GM10248 (cell line): Measurements from ENCODE around the gene CSNK1D.
"Not testable (repeated sequence)": the region's sequence is repeated elsewhere in the genome, so short reads cannot be mapped to it uniquely, and the experiment has no call there.

Experiments
- CTCF ChIA-PET: fragments of 300-600 bp; sonication (Branson Sonifier 250); formaldehyde crosslinking; extraction: SDS; loops from one replicate; lab custom pipeline; 2021; ENCODE audit warnings: antibody characterized with exemption; lab: Yijun Ruan, JAX
- POLR2A ChIA-PET: fragments of 350-650 bp; sonication (Branson Sonifier 250); formaldehyde crosslinking; extraction: SDS; loops from one replicate; lab custom pipeline; 2020; ENCODE audit warnings: antibody characterized with exemption; lab: Yijun Ruan, JAX
- DNase-seq: peaks from one replicate; pipeline ENCODE4 v3.0.0; 2012; ENCODE audit errors: extremely low spot score
- TF ChIP-seq, protein P1 (sequence below): IDR thresholded peaks from 2 replicates; pipeline ENCODE4 v1.5.1; 2012; ENCODE audit warnings: mild to moderate bottlenecking, low read depth; ENCODE audit errors: extremely low read depth, missing control alignments, control extremely low read depth

CSNK1D gene

GRCh38 chr17:82195675-82196672 is 77.5 kb downstream of the CSNK1D start:
- DNase-seq: no peak
- TF ChIP-seq, protein P1, sequence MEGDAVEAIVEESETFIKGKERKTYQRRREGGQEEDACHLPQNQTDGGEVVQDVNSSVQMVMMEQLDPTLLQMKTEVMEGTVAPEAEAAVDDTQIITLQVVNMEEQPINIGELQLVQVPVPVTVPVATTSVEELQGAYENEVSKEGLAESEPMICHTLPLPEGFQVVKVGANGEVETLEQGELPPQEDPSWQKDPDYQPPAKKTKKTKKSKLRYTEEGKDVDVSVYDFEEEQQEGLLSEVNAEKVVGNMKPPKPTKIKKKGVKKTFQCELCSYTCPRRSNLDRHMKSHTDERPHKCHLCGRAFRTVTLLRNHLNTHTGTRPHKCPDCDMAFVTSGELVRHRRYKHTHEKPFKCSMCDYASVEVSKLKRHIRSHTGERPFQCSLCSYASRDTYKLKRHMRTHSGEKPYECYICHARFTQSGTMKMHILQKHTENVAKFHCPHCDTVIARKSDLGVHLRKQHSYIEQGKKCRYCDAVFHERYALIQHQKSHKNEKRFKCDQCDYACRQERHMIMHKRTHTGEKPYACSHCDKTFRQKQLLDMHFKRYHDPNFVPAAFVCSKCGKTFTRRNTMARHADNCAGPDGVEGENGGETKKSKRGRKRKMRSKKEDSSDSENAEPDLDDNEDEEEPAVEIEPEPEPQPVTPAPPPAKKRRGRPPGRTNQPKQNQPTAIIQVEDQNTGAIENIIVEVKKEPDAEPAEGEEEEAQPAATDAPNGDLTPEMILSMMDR: no peak
- ChIA-PET CTCF (interaction anchor here (0.9 to 2.2 kb wide), 2 partner anchors 10 to 20 kb away, joined by 3 to 10 read pairs; no protein-coding TSS in a partner anchor), POLR2A (no interaction called here)

GRCh38 chr17:82194765-82195164 is 78.7 kb downstream of the CSNK1D start:
- CTCF ChIA-PET: interaction anchor here (1.0 to 2.2 kb wide), 3 partner anchors 11 to 157 kb away, joined by 3 to 10 read pairs (median 3); partner anchors contain the start of gene DCXR
- TF ChIP-seq, protein P1: no peak
- POLR2A ChIA-PET: no interaction called here
- DNase-seq: no peak

DNA sequence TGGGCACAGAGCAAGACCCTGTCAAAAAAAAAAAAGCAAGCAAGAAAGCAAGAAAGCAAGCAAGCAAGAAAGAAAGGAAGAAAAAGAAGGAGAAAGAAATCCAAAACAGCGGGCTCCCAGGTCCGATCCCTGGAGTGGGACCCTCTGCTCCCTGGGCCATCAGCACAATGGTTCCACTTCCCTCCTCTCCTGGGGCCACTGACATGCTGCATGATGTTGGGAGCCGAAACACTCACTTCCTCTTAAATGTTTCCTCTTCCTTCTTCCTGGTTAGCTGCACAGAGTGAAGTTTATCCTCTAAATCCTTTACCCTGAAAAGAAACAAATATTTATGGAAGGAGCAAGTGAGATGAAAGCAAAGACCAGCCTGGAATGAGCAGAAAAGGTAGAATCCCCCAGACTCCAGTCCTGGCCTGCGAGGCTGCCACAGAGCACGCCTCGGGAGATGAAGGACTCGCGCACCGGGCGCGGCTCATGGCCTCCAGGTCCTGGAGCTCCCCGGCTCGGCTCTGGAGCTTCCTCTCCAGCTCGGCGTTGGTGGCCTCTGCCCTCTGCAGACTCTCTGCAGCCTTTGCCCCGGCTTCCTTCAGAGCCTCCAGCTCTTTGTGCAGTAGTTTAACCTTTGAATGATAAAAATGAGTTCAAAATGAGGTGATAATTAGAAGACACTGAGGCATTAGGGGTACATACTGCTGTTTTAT is 79.8 kb downstream of the CSNK1D start:
- DNase-seq: no peak
- CTCF ChIA-PET: interaction anchor here (1.0 kb wide), 2 partner anchors 13 to 87 kb away, joined by 3 to 4 read pairs; no protein-coding TSS in a partner anchor
- POLR2A ChIA-PET: no interaction called here
- TF ChIP-seq, protein P1: no peak

- POLR2A ChIA-PET, CTCF ChIA-PET: not testable (repeated sequence)
Measured at GRCh38 chr17:82193050-82193449, 80.5 kb downstream of the CSNK1D start.

More at GRCh38 chr17:82193050-82193449, 80.5 kb downstream of the CSNK1D start:
- DNase-seq: not testable (repeated sequence)
